ENCODE data around the gene KIAA0825.
A peak's percentile ranks its signal among the peaks of the same experiment; 100 is the strongest.

KIAA0825 gene

DNA sequence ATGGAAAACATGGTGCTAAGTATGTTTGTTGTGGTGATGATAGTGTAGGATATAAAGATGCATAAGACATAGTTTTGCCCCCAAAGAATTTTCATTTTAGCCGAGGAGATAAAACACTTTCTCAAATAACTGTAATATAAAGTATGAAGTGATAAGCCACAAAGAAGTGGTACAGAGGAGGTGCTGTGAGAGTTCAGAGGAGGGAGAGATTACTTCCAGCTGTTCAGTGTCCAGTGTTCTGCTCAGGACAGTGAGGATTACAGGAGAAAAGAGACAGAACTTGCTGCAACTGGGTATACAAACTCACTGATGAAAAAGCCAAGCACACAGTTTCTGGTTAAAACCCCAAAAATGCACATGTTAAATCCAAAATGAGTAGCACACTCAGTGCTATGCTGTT is 309.3 kb downstream of the KIAA0825 start:
- DNase-seq, result no peak

DNA sequence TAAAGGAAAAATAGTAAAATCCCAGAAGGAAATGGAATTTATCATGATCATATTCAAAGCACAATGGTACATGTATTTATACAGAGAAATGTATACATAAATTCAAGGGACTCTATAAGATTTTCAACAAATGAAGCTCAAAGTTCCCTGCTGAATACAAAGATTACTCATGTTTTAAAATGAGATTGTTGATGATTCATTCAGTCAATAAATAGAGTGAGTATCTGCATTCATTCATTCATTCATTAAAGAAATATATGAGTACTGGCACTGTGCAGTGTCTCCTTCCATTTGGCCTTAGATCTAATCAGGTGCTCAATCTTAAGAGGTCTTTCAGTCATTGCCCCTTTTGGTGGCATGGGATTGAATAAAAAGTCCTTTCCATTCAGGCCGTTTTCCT is 310.0 kb downstream of the KIAA0825 start:
- no peak for DNase-seq

GRCh38 chr5:94304146-94304545 is 314.3 kb downstream of the KIAA0825 start:
- no peak for DNase-seq

- DNase-seq, result no peak
These were observed 329.5 kb downstream of the KIAA0825 start for GRCh38 chr5:94288937-94289336.

DNA sequence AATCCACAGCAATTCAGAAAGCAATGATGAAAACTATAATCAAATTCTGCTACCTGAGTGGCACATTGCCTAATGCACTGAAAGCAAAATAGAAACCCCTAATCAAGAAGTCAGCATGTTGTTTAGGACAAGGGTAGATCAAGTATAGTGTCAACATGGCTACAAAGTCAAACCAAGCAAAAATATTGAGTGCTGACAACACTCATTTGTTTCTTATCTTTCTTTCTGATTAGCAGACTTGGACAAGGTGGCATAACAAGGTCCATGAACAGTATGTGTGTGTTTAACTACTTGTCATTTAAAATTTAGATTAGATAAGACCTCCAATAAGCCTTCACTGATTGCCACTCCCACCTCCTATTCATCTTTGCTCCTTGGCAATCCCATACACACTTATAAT is 332.4 kb downstream of the KIAA0825 start:
- DNase-seq, result no peak

- no peak for DNase-seq
These were observed 335.3 kb downstream of the KIAA0825 start for GRCh38 chr5:94283093-94283492.

DNA sequence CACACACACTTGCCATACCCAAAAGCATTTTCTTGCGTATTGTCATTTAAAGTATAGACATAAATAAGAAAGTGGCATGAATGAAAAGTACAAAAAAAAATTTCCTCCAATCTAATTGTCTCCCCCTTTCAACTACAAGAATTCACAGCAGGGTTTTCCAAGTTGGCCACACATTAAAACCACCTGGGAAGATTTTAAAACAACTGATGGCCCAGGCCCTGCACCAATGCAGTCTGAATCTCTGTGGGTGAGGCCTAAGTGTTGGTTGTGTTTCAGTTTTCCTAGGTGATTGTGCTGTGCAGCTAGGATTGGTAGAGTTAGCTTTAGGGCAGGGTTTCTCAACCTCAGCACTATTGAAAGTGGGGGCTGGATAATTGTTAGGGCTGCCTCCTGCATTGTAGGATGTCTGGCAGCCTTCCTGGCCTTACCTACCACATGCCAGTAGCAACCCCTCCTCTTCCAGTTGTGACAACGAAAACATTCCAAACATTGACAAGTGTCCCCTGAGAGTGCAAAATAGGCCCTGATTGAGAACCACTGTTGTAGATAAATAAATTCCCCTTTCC is 337.1 kb downstream of the KIAA0825 start:
- DNase-seq, result no peak

GRCh38 chr5:94276751-94277150 is 341.7 kb downstream of the KIAA0825 start:
- no peak for DNase-seq

GRCh38 chr5:94276048-94276447 is 342.4 kb downstream of the KIAA0825 start:
- DNase-seq, result no peak

DNA sequence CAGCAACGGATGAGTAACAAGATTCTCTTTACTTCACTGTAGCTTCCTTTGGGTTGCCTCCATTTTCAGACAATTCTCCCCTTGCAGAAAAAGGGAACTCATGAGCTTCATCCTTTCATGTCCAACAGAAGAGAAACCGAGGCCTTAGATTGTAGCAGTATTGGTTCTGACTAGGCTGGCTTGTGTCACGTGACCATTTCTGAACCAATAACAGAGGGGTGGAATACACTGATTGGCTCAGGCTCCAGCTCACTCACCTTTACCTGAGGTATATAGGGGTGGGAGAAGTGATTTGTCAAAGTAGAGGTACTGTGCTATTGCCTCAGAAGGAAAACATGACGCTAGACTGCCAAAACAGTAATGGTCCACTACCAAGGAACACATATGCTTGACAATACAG is 343.7 kb downstream of the KIAA0825 start:
- DNase-seq, result no peak

GRCh38 chr5:94268226-94268625 is 350.2 kb downstream of the KIAA0825 start:
- DNase-seq, result no peak

DNA sequence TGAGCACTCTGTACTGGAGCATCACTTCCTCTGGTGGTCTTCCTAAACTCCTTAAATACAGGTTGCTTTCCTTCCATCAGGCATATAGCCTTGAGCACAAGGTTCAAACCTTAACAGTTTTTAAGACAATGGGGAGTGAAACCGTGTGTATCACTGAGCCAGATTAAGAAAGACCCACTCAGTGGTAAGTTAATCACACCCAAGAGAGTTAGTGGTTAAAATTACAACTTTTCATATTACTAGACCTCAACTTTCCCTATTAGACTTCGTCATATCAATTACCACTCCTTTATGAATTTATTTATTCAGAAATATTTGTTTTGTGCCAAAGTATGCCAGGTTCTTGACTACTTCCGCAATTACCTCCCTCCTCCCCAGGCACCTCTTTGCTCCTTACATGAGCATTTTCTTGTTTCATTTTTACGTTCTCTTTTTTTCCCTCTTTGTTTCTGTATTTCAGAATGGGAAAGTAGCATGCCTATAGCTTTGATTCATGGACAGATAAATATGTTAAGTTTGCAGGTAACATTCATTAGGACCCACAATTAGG is 351.0 kb downstream of the KIAA0825 start:
- DNase-seq, result no peak

DNA sequence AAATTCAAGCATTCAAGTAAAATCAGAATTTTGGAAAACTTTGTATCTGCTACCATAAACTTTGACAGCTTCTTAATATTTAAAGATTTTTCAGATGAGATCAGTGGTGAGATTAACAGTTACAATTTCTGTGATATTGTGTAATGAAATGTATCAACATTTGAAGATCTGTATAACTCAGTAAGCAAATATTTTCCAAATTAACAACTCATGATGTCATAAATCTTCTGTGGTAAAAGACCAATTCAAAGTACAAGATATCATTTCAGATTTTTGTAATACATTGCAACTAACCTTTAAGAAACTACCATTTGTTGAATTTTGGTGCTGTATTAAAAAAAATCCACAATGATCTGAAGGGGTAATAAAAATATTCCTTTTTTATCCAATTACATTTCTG is 352.2 kb downstream of the KIAA0825 start:
- no peak for DNase-seq

- no peak for DNase-seq
These were observed 355.3 kb downstream of the KIAA0825 start for GRCh38 chr5:94263068-94263467.

- DNase-seq, result no peak
These were observed 358.3 kb downstream of the KIAA0825 start for GRCh38 chr5:94260096-94260495.

- no peak for DNase-seq
These were observed 364.2 kb downstream of the KIAA0825 start for GRCh38 chr5:94254214-94254613.

DNA sequence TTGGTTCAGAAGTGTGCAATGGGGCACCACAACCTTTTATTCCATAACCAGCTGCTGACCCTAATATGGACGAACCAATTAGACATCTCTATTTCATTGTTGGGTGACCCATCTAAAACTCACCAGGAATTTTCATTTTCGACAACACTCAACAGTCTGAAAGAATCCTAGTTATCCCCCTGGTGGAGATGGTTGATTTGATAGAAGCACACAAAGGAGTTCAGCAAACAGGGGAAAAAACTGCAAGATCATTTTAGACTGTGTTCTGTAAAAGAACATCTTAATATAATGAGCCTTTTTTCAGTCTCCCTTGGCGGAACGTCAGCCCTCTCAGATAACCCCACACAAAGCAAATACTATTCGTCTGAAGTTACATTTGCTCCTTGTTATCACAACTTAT is 367.4 kb downstream of the KIAA0825 start:
- DNase-seq, result no peak

DNA sequence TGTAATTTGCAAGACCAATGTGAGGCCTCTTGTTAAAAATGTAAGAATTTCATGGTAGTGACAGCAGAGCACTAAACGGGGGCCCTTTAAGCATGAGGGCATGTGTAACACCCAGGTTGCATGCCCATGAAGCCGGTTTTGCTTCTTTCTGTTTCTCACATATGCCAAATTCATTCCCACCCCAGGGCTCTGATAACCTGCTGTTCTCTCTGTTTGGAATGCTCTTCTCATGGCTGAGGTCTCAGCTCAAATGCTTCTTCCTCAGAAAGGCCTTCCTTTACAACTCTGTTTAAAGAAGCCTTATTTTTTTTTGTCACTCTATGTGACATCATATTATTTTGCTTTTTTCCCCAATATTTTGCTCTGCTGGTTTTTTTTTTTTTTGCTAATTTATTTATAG is 369.0 kb downstream of the KIAA0825 start:
- no peak for DNase-seq

- no peak for DNase-seq
These were observed 370.1 kb downstream of the KIAA0825 start for GRCh38 chr5:94248175-94248875.

- no peak for DNase-seq
These were observed 372.8 kb downstream of the KIAA0825 start for GRCh38 chr5:94245608-94246007.

- no peak for DNase-seq
These were observed 373.5 kb downstream of the KIAA0825 start for GRCh38 chr5:94244921-94245320.

DNA sequence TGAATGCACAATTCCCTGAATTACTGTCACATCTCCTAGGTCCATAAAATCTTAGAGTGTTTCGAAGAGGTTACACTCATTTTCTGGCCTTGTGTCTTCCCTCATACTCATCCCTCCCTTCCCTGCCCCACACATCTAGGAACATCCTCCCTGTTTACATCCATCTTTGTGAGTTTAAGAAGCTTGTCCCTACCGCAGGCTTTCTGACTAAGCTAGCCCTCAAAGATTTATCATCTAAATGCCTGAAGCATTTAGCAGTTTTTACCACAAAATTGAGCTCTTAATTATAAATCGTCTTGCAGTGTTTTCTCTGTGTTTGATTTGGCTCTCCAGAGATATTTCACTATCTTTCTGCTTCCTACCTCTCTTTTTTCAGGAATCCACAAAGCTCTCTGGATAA is 374.8 kb downstream of the KIAA0825 start:
- no peak for DNase-seq

- DNase-seq, result peak; percentile 47
These were observed 377.3 kb downstream of the KIAA0825 start for GRCh38 chr5:94240993-94241651.

- no peak for DNase-seq
These were observed 377.8 kb downstream of the KIAA0825 start for GRCh38 chr5:94240596-94240992.
